Measurements from ENCODE around the gene C6orf141.

The C6orf141 gene

GRCh38 chr6:49539102-49539501 lies 11.4 kb upstream of the C6orf141 start:
- no peak for DNase-seq (ENCODE audit: low read depth in 2 of 3, low spot score in 1 of 3)

- no peak for DNase-seq (ENCODE audit: low read depth in 2 of 3, low spot score in 1 of 3)
Measured at GRCh38 chr6:49540614-49541013, 9.9 kb upstream of the C6orf141 start.

- DNase-seq (ENCODE audit: low read depth in 2 of 3, low spot score in 1 of 3): no peak
Measured at GRCh38 chr6:49541210-49541724, 9.2 kb upstream of the C6orf141 start.

GRCh38 chr6:49541936-49542335 lies 8.5 kb upstream of the C6orf141 start:
- no peak for DNase-seq (ENCODE audit: low read depth in 2 of 3, low spot score in 1 of 3)

GRCh38 chr6:49543087-49543858 lies 7.2 kb upstream of the C6orf141 start:
- DNase-seq (ENCODE audit: low read depth in 2 of 3, low spot score in 1 of 3): no peak

GRCh38 chr6:49546331-49546730 lies 4.1 kb upstream of the C6orf141 start:
- DNase-seq (ENCODE audit: low read depth in 2 of 3, low spot score in 1 of 3): no peak

GRCh38 chr6:49548613-49549304 lies 1.7 kb upstream of the C6orf141 start:
- no peak for DNase-seq (ENCODE audit: low read depth in 2 of 3, low spot score in 1 of 3)

GRCh38 chr6:49549691-49550491 lies 577 bp upstream of the C6orf141 start:
- DNase-seq (ENCODE audit: low read depth in 2 of 3, low spot score in 1 of 3): no peak

GRCh38 chr6:49551078-49551865 lies 804 bp downstream of the C6orf141 start:
- DNase-seq (ENCODE audit: low read depth in 2 of 3, low spot score in 1 of 3): no peak

GRCh38 chr6:49551866-49552129 lies 1.3 kb downstream of the C6orf141 start:
- no peak for DNase-seq (ENCODE audit: low read depth in 2 of 3, low spot score in 1 of 3)

- DNase-seq (ENCODE audit: low read depth in 2 of 3, low spot score in 1 of 3): no peak
Measured at GRCh38 chr6:49552596-49552995, 2.1 kb downstream of the C6orf141 start.

GRCh38 chr6:49553384-49553783 lies 2.9 kb downstream of the C6orf141 start:
- no peak for DNase-seq (ENCODE audit: low read depth in 2 of 3, low spot score in 1 of 3)

GRCh38 chr6:49555951-49556350 lies 5.5 kb downstream of the C6orf141 start:
- DNase-seq (ENCODE audit: low read depth in 2 of 3, low spot score in 1 of 3): no peak

GRCh38 chr6:49556429-49556837 lies 6.0 kb downstream of the C6orf141 start:
- no peak for DNase-seq (ENCODE audit: low read depth in 2 of 3, low spot score in 1 of 3)

- no peak for DNase-seq (ENCODE audit: low read depth in 2 of 3, low spot score in 1 of 3)
Measured at GRCh38 chr6:49557177-49557576, 6.7 kb downstream of the C6orf141 start.

GRCh38 chr6:49558238-49558637 lies 7.8 kb downstream of the C6orf141 start:
- DNase-seq (ENCODE audit: low read depth in 2 of 3, low spot score in 1 of 3): no peak

- no peak for DNase-seq (ENCODE audit: low read depth in 2 of 3, low spot score in 1 of 3)
Measured at GRCh38 chr6:49563006-49563886, 12.8 kb downstream of the C6orf141 start.

- DNase-seq (ENCODE audit: low read depth in 2 of 3, low spot score in 1 of 3): no peak
Measured at GRCh38 chr6:49564552-49564951, 14.1 kb downstream of the C6orf141 start.

GRCh38 chr6:49565261-49565660 lies 14.8 kb downstream of the C6orf141 start:
- DNase-seq (ENCODE audit: low read depth in 2 of 3, low spot score in 1 of 3): no peak

- DNase-seq (ENCODE audit: low read depth in 2 of 3, low spot score in 1 of 3): no peak
Measured at GRCh38 chr6:49565855-49566254, 15.4 kb downstream of the C6orf141 start.

All from stimulated activated CD4-positive, alpha-beta T cell treated with anti-CD3 and anti-CD28 coated beads, Interleukin-12 subunit alpha, Interleukin-12 subunit beta, amount 100 ng/mL, for 48 hours (primary cell).